Activated CD4-positive, alpha-beta T cell treated with anti-CD3 and anti-CD28 coated beads, Interleukin-2, amount 50 U/mL, for 4 hours (primary cell): ENCODE results near the gene LHX5.
"Not testable (repeated sequence)": the region's sequence is repeated elsewhere in the genome, so short reads cannot be mapped to it uniquely, and the experiment has no call there.

ENCODE experiments used
- DNase-seq, 2 experiments: peaks; one replicate each; pipeline ENCODE4 v3.0.0-alpha.2; 2020

LHX5 gene

DNA sequence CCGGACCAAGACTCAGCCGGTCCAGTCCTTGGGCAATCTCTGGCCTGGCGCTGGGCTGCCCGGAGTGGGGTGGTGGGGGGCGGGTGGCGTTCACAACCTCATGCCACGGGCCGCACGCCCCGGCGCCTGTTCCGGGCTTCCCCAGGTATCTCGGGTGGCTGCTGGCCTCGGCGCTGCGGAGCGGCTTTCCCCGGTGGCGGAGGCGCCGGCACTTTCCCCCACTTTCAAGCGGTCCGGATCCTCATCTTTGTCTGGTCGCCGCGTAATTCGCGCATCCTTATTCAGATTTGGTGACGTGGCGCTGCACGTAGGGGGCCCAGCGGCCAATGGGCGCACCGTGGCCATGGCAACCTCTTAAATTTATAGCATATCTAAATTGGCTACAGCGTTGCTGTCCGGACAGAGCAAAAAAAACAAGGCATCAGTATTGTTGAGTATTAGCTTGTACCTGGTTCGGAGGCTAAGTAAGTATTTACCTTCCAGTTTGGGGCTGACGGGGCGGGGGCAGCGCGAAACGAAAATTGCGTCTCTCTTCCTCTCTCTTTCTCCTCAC, at the start of gene LHX5:
LHX5 (minus strand) TSS at position 253 of the 553 bp plus-strand sequence. CDS start 373 bp downstream, outside the sequence.
- DNase-seq: no peak

- no peak for DNase-seq
Measured at GRCh38 chr12:113519464-113520307, 48.0 kb upstream of the LHX5 start.

DNA sequence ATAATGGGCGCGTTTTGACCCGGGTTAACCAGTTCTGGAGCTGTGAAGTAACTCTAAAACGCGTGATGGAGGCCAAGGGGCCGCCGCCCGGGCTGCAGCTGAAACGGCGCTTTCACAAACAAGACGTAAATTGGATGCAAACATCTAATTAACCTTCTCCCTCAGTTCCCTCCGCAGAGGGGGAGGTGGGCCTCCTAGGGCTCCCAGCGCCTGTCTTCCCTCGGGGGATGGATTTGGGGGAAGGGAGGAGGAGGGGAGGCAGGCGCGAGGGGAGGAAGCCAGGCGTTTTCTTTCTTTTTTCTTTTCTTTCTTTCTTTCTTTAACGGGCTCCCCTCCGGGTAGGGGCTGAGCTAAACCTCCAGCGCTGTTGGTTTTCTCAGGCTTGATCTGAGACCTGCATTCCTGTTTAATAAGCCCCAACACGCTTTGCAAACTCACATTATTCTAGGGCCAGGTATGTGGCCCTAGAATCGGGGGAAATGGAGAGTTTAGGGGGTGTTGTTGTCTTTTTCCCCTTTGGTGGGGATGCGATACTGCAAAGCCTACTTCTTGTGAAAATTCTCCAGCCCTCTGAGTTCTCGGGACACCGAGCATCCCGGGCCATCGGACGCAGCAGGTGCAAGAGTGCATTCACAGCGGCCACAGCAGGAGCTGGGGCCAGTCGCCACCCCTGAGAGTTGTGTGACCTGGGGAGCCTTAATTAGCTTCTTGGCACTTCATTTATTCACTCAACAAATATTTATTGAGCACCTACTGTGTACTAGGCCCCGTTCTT, 43.6 kb upstream of the LHX5 start:
- DNase-seq: no peak

GRCh38 chr12:113514602-113515001, 42.9 kb upstream of the LHX5 start:
- no peak for DNase-seq

GRCh38 chr12:113512568-113512967, 40.9 kb upstream of the LHX5 start:
- DNase-seq: no peak

DNA sequence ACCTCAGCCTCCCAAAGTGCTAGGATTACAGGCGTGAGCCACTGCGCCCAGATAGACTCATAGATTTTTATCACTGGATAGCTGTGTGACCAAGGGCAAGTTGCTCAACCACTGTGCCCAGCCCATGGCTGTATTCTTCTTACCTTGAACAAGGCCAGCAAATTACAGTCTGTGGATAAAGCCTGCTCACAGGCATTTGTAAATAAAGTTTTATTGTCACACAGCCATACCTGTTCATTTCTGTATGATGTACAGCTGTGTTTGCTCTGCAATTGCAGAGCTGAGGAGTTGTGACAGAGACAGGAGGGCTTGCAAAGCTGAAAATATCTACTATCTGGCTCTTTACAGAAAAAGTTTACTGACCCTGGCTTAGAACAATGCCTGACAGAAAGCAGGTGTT, 35.2 kb upstream of the LHX5 start:
- DNase-seq: no peak

DNA sequence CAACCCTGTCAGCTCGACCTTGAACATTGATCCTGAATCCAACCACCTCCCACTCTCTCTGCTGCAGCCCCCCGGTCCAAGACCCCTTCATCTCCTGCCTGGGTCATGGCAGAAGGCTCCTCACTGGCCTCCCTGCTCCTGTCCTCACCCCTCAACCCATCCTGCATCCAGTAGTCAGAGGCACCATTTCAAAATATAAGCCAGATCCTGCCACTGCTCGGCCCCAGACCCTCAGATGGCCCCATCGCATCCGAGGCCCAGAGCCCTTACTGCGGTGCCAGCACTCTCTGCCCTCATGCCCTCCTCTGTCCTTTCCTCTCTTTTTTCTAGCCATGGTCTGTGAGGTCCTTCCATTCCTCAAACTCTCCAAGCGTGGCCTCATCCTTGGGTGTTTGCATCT, 34.3 kb upstream of the LHX5 start:
- DNase-seq: no peak

- DNase-seq: no peak
Measured at GRCh38 chr12:113504917-113505316, 33.2 kb upstream of the LHX5 start.

GRCh38 chr12:113500782-113501311, 29.2 kb upstream of the LHX5 start:
- no peak for DNase-seq

GRCh38 chr12:113500306-113500675, 28.6 kb upstream of the LHX5 start:
- no peak for DNase-seq

DNA sequence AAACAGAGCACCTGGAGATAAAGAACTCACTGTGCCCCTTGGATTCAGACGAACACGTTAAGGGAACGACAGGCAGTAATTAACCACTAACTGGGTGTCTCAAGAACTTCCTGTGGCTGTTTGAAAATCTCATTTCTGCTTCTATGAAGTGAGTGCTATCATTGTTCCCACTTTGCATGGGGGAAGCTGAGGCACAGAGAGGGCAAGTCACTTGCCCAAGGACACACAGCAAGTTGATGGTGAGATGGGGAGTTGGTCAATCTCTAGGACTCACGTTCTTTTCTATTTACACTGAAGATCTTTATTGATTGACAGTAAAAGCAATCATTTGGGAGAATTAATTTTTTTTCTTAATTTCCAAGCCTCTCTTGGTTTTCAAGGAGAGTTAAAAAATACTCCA, 26.8 kb upstream of the LHX5 start:
- no peak for DNase-seq

GRCh38 chr12:113497693-113498092, 26.0 kb upstream of the LHX5 start:
- DNase-seq: no peak

DNA sequence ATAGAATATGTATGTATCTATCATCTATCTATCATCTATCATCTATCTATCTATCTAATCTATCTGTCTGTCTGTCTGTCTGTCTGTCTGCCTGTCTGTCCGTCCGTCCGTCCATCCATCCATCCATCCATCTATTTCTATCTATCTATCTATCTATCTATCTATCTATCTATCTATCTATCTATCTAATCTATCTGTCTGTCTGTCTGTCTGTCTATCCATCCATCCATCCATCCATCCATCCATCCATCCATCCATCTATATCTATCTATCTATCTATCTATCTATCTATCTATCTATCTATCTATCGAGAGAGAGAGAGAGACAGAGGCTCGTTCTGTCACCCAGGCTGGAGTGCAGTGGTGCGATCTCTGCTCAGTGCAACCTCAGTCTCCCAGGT, 24.3 kb upstream of the LHX5 start:
- not testable (repeated sequence) for DNase-seq

DNA sequence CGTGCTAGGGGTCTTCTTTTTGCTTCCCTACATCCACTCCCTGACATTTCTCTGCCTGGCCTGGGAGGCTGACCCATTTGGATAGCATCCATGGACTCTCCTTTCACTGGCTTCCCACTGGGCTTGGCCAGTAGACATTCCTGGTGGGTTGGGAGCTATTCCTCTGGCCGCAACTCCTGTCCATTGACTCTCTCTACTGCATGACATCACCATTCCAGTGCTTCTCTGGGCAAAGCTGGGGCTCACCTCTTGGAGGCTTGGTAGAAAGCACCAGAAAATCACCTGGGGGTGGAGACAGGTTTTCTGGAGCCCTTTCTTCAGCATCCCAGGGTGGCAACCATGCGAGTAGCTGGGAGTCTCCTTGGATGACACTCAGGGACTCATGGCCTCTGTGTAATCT, 16.7 kb upstream of the LHX5 start:
- DNase-seq: no peak

DNA sequence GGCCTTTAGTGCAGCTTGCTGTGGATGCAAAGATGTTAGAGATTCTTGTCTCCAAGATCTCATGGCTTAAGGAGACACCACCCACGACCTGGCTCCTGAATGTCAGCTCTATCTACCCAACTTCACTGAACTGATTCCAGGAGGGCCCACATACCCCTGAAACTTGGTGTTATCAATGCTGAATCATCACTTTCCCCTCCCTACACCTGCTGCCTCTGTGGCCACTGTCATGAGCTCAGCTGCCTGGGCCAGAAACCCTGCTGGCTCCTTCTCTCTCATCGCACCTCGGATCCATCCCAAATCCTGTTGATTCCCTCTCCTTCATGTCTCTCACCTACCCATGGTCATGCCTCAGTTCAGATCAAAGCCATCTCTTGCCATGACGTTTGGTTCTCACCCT, 15.1 kb upstream of the LHX5 start:
- no peak for DNase-seq

DNA sequence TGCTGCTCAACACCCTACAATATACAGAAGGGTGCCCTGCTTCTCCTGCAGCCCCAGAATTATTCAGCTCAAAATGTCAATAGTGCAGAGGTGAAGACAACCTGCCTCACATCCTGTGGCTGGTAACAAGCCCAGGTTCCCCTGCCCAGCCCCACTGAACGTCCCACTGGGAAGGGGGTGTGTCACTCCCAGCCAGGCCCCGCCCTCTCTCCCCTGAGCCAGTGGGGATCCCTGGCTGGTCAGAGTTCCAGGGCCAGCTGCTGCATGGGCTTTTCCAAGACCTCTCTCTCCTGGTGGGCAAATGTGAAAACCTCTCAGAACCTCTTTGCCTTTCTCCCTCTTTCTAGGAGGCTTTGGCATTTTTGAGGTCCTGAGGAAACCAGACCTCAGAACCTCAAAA, 13.7 kb upstream of the LHX5 start:
- DNase-seq: no peak

DNA sequence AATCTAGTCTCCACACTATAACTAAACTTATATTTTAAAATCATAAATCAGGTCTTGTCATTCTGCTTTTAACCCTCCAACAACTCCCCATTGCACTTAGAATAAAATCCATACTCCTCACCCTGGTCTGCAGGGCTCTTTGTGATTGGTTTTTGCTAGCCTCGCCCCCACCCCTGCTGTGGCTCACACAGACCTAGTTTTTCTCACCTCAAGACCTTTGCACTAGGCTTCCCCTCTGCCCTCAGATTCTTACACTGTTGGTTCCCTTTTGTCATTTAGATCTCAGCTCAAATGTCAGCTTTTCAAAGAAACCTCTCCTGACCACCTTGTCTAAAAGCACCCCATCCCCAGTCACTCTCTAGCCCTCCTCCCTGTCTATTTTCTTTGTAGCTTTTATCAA, 10.7 kb upstream of the LHX5 start:
- no peak for DNase-seq

DNA sequence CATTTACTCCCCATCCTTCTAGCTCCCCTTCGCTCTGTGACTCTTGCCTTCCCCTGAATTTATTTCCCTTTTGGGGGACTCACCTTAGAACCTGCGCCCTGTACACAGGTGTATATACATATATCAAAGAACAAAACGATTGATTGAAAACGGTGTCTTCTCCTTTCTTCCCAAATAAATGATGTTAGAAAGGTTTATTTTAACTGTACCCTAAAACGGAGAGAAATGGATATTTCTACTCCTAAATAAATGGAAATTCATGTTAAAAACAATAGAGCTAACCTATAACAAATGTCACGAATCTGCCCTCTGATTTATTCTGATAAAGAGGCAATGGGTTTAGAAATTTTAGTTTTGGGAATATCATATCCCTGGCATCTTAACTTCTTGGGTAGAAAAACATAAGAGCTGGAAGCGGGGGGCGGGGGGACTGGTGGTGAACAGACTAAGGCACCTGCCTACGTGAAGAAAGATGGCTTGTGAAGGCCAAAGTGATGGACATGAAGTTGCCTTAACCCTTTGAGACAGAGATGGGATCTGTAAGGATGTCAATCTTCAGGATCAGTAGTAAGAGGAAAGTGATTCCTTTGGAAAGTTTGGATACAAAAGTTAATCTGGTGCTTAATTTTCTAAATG, 8.8 kb upstream of the LHX5 start:
- no peak for DNase-seq

DNA sequence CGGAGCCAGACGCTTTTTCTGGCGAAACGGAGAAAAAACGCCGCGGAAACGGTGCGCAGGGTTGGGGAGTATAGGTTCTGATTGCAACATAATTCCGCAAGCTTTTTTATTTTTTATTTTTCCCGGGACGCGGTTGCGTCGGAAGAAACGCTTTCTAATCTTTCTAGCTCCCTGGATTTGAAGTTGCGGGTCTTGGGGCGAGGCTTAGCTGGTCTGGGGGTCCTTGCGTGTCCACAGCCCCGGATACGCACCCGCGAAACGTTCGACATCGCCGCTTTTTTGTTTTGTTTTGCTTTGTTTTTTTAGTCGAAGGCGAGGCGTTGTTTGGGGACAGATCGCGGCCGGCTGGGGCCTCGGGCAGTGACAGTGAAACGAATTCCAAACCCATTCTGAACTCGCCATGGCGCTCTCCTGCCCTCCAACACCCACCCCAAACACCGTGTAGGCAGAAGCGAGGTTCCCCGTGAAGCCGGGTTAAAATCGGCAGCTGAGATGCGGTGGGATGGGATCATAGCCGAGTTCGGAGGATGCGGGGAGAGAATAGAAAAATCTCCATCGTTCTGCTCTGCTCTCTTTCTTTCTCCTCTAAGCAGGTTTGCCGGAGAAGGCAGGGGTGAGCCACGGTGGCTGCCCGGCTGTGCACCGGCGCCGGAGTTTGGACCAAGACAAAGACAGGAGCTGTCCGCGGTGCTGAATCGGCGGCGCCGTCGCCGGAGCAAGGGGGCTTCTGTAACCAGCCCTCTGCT, 8.1 kb upstream of the LHX5 start:
- DNase-seq: peak in 1 of 2 experiments; percentile 12

DNA sequence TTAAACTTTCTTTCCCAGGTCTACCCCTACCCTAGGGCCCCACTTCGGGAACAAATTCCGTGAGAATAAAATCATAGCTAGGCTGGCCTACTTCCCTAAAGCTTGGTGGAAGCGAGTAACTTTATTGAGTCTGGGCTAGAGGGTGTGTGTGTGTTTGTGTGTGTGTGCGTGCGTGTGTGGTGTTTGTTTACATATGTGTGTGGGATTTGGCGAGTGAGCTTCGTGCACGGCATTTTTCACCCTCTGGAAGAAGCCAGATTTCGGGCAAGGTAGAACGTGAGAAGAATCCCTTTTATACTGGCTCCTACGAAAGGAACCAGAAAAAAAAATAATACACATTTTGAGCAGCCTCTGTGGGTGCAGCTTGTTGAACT, 7.5 kb upstream of the LHX5 start:
- no peak for DNase-seq

GRCh38 chr12:113478351-113479011, 6.8 kb upstream of the LHX5 start:
- DNase-seq: no peak

DNA sequence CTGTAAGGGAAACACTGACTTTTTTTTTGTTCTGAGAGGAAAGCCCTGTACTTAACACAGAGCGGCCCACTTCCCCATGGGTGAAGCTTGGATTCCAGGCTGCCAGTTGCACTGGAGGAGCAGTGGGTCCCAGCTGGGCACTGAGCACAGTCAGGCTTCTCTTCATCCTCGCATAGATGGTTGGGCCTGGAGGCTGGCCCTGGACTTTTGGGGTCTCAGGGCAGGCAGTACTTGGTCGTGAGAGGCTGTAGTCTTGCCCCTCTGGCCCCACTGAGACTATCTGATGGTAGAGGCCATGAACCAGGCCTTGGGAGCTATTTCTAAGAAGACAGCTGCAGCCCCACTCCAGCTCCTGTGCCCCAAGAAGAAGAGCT, 6.2 kb upstream of the LHX5 start:
- no peak for DNase-seq
